Limb (tissue), 2 donors: ENCODE measurements around the gene PCDHB11.
"Not testable (repeated sequence)": the region's sequence is repeated elsewhere in the genome, so short reads cannot be mapped to it uniquely, and the experiment has no call there.

ENCODE experiments used
- DNase-seq, 2 donors: peaks; one replicate each; pipeline ENCODE4 v3.0.0-alpha.2; 2016; ENCODE audit errors: extremely low spot score in 2 of 2

The PCDHB11 gene

GRCh38 chr5:141199359-141200235 is at the start of gene PCDHB11:
PCDHB11 (plus strand) TSS chr5:141199627; CDS start chr5:141199775, 148 bp downstream.
- no peak for DNase-seq

DNA sequence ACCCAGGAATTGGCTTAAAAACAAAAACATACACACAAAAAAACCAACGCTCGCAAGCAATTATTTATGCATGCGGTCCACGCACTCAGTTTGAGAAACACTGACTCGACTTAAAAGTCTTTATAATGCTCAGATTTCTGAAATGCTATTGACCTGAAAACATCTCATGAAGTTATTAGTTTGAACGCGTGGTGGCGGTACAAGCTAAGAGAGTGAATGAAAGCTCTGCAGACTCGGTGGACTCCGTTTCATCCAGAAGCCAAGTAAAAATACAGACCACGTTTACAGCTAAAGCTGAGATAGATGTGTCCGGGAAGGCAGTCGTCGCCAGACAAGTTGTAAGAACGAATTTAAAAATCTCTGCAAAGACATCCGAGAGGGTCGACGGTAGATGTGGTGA is 49.6 kb upstream of the PCDHB11 start, which contains the start of gene PCDHB6:
Gene PCDHB6, plus strand, starts transcription at position 246 of the 400 bp plus-strand sequence. CDS start 201 bp downstream, outside the sequence.
- no peak for DNase-seq

GRCh38 chr5:141150224-141150992 is 49.0 kb upstream of the PCDHB11 start:
- no peak for DNase-seq

DNA sequence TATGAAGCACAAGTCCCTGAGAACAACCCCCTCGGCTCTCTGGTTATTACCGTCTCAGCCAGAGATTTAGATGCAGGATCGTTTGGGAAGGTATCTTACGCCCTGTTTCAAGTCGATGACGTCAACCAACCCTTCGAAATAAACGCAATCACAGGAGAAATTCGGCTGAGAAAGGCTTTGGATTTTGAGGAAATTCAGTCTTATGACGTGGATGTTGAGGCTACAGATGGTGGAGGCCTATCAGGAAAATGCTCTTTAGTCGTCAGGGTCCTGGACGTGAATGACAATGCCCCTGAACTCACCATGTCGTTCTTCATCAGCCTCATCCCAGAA is 48.5 kb upstream of the PCDHB11 start:
- no peak for DNase-seq

GRCh38 chr5:141151632-141152031 is 47.8 kb upstream of the PCDHB11 start:
- DNase-seq, result not testable (repeated sequence)

GRCh38 chr5:141152096-141152495 is 47.3 kb upstream of the PCDHB11 start:
- not testable (repeated sequence) for DNase-seq

GRCh38 chr5:141155540-141156374 is 43.7 kb upstream of the PCDHB11 start:
- no peak for DNase-seq

- not testable (repeated sequence) for DNase-seq
These were observed 42.1 kb upstream of the PCDHB11 start for GRCh38 chr5:141157356-141157755.

DNA sequence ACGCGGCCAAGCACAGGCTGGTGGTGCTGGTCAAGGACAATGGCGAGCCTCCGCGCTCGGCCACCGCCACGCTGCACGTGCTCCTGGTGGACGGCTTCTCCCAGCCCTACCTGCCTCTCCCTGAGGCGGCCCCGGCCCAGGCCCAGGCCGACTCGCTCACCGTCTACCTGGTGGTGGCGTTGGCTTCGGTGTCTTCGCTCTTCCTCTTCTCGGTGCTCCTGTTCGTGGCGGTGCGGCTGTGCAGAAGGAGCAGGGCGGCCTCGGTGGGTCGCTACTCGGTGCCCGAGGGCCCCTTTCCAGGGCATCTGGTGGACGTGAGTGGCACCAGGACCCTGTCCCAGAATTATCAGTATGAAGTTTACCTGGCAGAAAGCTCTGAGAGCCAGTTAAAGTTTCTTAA is 41.5 kb upstream of the PCDHB11 start:
- DNase-seq, result not testable (repeated sequence)

DNA sequence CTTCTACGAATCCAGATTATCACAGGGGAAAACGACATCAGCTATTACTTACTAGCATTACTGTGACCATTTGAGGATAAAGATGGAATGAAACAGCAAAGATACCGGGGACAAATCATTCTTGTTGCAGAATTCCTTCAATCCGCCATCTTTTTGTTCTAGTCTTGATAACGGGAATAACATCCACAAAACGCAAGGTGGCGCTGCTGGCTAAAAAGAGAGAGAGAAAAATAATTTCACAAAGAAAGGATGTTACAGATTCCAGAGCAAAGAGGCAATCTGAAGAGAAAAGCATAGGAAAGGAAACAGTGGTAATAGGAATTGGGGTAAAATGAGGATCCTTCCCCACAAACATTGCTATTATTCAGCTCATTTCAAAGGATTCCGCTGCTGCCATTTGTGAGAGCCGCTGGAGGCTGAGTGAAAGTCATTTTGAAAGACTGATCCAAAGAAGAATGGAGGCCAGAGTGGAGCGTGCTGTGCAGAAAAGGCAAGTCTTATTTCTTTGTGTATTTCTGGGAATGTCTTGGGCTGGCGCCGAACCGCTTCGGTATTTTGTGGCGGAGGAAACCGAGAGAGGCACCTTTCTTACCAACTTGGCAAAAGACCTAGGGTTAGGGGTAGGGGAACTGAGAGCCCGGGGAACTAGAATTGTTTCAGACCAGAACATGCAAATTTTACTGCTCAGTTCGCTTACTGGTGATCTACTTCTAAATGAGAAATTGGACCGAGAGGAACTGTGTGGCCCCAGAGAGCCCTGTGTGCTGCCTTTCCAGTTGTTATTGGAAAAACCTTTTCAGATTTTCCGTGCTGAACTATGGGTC is 26.8 kb upstream of the PCDHB11 start, which contains the start of gene PCDHB7:
Gene PCDHB7, plus strand, starts transcription at position 264 of the 824 bp plus-strand sequence. Its CDS starts 192 bp downstream, at position 456.
- DNase-seq, result peak; percentile 7 to 40

GRCh38 chr5:141174291-141175104 is 24.9 kb upstream of the PCDHB11 start:
- not testable (repeated sequence) for DNase-seq

- DNase-seq, result no peak
These were observed 23.5 kb upstream of the PCDHB11 start for GRCh38 chr5:141175933-141176332.

DNA sequence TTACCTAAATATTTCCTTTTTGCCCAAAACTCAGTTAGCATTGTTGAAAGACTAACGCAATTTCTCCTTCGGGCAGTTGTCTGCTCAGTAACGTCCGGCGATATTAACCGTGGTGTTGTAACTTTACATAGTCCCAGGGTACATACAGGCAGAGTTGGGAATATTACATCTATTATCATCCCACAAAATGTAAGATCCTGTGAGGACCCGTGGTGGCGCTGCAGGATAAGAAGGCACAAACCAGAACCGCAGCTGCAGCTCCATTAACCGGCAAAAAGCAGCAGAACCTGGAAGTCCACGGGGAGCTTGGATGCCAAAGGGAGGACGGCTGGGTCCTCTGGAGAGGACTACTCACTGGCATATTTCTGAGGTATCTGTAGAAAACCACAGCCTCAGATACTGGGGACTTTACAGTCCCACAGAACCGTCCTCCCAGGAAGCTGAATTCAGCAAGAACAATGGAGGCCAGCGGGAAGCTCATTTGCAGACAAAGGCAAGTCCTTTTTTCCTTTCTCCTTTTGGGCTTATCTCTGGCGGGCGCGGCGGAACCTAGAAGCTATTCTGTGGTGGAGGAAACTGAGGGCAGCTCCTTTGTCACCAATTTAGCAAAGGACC is 21.7 kb upstream of the PCDHB11 start, which contains the start of gene PCDHB8:
Gene PCDHB8, plus strand, starts transcription at position 214 of the 615 bp plus-strand sequence. Its CDS starts 245 bp downstream, at position 459.
- DNase-seq, result not testable (repeated sequence)

GRCh38 chr5:141179371-141179770 is 20.1 kb upstream of the PCDHB11 start:
- not testable (repeated sequence) for DNase-seq

DNA sequence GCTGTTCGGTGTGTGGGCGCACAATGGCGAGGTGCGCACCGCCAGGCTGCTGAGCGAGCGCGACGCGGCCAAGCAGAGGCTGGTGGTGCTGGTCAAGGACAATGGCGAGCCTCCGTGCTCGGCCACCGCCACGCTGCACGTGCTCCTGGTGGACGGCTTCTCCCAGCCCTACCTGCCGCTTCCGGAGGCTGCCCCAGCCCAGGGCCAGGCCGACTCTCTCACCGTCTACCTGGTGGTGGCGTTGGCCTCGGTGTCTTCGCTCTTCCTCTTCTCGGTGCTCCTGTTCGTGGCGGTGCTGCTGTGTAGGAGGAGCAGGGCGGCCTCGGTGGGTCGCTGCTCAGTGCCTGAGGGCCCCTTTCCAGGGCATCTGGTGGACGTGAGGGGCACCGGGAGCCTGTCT is 19.6 kb upstream of the PCDHB11 start:
- DNase-seq, result not testable (repeated sequence)

GRCh38 chr5:141180313-141180712 is 19.1 kb upstream of the PCDHB11 start:
- no peak for DNase-seq

DNA sequence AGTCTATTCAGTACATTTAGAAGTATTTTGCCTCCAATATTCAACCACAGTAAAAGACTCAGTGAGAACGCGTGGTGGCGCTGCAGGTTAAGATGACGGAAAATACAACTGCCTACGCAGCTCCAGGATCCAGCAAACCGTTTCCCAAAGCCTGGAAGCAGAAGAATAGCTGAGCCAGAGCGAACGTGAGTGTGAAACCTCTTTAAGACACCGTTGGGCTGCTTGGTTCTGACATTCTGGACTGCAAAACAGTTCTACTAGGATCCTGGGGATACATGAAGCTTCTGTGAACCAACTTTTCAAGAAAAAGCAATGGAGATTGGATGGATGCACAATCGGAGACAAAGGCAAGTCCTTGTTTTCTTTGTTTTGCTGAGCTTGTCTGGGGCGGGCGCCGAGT is 17.2 kb upstream of the PCDHB11 start, which contains the start of gene PCDHB16:
Gene PCDHB16, plus strand, starts transcription at position 140 of the 400 bp plus-strand sequence. Its CDS starts 173 bp downstream, at position 313.
- DNase-seq, result peak in 1 of 2 donors; percentile 43

GRCh38 chr5:141184117-141184855 is 15.1 kb upstream of the PCDHB11 start:
- DNase-seq, result not testable (repeated sequence)
